Measurements from ENCODE around the gene SYT12. TPM values are rescaled to one million over a fixed set of nuclear protein-coding genes. Genes with fewer than 3 reads are reported as not detected.

The SYT12 gene
- total and polyA plus RNA-seq, 2 of the 13 experiments (the other 11 are each of a cell fraction or from before 2014, with no cell fraction given): 0.01 to 0.02 TPM

DNA sequence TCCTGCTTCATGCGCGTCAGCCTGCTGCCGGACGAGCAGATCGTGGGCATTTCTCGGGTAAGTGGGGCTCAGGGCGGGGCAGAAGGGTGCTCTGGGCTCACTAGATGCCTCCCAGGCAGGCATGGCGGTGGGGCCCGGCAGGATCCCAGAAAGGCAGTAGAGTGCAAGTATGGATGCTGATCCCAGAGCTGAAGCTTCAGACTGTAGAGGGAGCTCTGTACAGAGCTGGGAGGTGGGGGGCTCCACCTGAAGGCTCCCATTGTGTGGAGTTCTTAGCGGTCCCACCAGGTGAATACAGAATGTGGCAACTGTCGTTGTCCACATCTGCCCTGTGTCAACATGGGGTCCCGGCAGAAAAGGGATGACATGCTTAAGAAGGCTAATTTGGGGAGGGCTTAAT, 17.2 kb downstream of the SYT12 start:
- Histone ChIP-seq H4K20me1 (ENCODE audit: insufficient read depth, low read length) (no peaks in the 10 kb centered on the region), H3K79me2 (ENCODE audit: insufficient read depth, low read length) (no peaks in the 10 kb centered on the region), H3K4me3 (replicated peaks in 1 of 3; ENCODE audit: insufficient read depth in 1 of 3, low read depth in 2 of 3, low read length in 3 of 3) (no peak overlapping the region), H2AFZ (ENCODE audit: low read length) (no peak overlapping the region), H3K4me2 (ENCODE audit: low read depth, low read length) (no peak overlapping the region), H3K27ac (ENCODE audit: extremely low read length, insufficient read depth, low read length) (no peak overlapping the region), H3K36me3 (replicated peaks in 1 of 2; ENCODE audit: control insufficient read depth in 1 of 2, insufficient read depth in 2 of 2, low read length in 2 of 2) (no peaks in the 10 kb centered on the region), H3K4me1 (ENCODE audit: insufficient read depth, low read length) (peaks cover 29% of the 10 kb centered on the region), H3K9ac (ENCODE audit: insufficient read depth, low read depth, low read length) (no peak overlapping the region), H3K27me3 (ENCODE audit: control insufficient read depth in 1 of 2, insufficient read depth in 2 of 2, low read length in 2 of 2) (peaks cover 4 to 26% of the 10 kb centered on the region in 2 experiments; a peak in 4 of 5 replicates), H3K9me3 (ENCODE audit: low read length) (no peaks in the 10 kb centered on the region)
- intact Hi-C loops (cut with micrococcal nuclease; ENCODE audit: unreplicated experiment): no loop called here
- ChIA-PET CTCF (ENCODE audit: low intra/inter-chr PET ratio, low total read pairs) (no interaction called here), POLR2A (no interaction called here)
- in situ Hi-C loops (cut with HindIII; ENCODE audit: extremely low pct_ligation_motif_present, low pct_unique_long_range_greater_than_20kb): no loop called here
- FAIRE-seq: no peak
- WGBS (ENCODE audit: low lambda C conversion rate): 0% methylated on average over 1 of the region's 12 CpGs
- TF ChIP-seq, protein P1, sequence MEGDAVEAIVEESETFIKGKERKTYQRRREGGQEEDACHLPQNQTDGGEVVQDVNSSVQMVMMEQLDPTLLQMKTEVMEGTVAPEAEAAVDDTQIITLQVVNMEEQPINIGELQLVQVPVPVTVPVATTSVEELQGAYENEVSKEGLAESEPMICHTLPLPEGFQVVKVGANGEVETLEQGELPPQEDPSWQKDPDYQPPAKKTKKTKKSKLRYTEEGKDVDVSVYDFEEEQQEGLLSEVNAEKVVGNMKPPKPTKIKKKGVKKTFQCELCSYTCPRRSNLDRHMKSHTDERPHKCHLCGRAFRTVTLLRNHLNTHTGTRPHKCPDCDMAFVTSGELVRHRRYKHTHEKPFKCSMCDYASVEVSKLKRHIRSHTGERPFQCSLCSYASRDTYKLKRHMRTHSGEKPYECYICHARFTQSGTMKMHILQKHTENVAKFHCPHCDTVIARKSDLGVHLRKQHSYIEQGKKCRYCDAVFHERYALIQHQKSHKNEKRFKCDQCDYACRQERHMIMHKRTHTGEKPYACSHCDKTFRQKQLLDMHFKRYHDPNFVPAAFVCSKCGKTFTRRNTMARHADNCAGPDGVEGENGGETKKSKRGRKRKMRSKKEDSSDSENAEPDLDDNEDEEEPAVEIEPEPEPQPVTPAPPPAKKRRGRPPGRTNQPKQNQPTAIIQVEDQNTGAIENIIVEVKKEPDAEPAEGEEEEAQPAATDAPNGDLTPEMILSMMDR (CRISPR knock-in tag; IDR thresholded peaks at IDR 0.05): peak; percentile 36; the same call in 1 of the 2 replicates
- peak; percentile 33; the same call in 1 of the 2 replicates for TF ChIP-seq PATZ1 (CRISPR knock-in tag; IDR thresholded peaks at IDR 0.05)
- TF ChIP-seq ATF6 (CRISPR knock-in tag; conservative IDR thresholded peaks at IDR 0.05): no peak
- BruUV-seq (replicated peaks): no TSS peak
- peak; percentile 36 for ATAC-seq
- no peak for DNase-seq (ENCODE audit: low spot score)

All from HepG2 (cell line).